HG02973 (cell line): Measurements from ENCODE around the gene FRRS1.
"Not testable (repeated sequence)": the region's sequence is repeated elsewhere in the genome, so short reads cannot be mapped to it uniquely, and the experiment has no call there.

Source experiments
- ATAC-seq: cut with Tn5 transposase; IDR thresholded peaks from one replicate; pipeline ENCODE4 v1.9.1; 2021; ENCODE audit warnings: moderate library complexity; ENCODE audit not compliant: unreplicated experiment

The FRRS1 gene

DNA sequence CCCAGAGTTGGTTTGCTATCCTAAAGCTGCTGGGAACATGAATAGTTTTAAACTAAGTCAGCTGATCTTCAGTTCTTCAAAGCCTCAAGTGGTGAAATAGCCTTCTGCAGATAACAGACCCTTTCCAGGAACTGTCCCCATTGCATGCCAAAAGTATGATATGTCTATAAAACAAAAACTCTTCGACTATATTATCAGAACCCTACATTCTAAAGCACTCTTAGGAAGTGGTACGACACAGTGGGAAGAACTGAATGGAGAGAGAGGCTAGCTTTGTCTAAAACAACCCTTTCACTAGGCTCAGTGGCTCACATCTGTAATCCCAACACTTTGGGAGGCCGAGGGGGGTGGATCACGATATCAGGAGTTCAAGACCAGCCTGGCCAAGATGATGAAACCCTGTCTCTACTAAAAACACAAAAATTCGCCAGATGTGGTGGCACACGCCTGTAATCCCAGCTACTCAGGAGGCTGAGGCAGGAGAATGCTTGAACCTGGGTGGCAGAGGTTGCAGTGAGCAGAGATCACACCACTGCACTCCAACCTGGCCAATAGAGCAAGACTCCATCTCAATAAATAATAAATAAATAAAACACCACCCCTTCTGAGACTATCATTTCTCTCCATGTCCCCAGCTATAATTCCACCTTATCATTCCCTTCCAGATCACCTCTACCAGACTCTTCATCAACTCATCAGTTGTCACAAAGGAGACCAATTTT, 2.2 kb upstream of the FRRS1 start:
- ATAC-seq: no peak

GRCh38 chr1:99768104-99768503, 1.7 kb upstream of the FRRS1 start:
- ATAC-seq: no peak

DNA sequence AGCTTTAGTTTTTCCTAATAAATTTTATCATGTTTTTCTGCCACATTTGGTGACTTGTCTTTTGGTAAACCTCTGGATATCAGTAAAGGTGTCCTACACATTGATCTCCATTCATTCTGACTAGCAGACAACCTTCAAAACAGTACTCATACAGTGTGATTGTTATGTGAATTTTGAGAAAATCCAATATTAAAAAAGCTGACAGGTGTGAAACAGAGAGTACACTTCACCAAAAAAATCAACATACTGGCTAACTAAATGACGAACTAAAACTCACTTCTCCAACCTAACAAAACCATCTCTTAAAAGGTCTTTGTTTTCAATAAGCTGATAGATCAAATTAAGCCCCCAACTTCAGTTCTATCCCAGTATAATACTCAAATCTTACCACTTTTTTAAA, 1.5 kb downstream of the FRRS1 start:
- ATAC-seq: no peak

DNA sequence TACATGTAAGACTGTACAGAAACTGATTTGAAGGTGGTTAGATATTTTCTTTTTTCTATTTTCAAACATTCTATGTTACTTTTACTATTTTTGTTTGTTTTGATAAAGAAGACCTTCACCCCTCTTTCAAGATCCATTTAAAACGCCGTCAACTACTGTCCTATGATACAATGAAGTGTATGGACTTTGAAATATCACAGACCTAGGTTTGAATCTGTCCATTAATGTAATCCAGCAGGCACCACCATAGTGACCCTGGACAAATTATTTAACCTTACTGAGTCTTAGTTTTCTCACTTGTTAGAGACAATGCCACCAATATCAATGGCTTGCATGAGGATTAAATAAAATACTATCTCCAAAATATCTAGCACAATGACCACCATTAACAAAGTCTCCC, 2.0 kb downstream of the FRRS1 start:
- ATAC-seq: no peak

DNA sequence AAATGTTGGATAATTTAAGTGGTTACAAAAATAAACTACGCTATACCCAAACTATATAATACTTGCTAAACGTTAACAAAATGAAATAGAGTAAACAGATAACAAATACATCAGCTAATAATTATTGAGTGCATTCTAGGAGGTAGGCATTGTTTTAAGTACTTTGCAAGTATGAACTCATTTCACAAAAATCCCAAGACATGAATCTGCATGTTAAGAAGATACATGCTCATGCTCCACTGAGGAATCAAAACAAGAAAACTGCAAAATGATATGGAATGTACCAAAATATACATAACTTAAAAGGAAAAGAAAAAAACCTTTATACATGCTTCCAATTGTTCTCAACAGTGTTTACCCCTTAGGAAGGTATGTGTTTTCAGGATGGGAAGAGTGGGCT, 2.5 kb downstream of the FRRS1 start:
- no peak for ATAC-seq

DNA sequence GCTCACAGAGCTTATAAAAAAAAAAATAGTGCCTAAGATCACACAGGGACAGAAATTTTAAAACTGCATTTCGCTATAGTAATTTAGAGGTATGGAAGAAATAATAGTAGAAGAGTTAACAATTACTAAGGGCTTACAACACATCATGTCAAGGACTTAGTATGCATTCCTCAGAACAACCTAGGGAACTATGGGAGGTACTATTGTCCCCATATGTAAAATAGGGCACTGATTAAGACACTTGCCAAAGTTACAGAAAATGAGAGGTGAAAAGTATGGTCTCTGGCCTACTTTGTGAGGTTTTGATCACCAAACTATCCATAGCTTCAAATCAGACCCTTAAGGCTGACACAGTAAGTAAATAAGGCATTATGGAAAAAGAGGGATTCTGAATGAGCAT, 4.7 kb downstream of the FRRS1 start:
- ATAC-seq: no peak

DNA sequence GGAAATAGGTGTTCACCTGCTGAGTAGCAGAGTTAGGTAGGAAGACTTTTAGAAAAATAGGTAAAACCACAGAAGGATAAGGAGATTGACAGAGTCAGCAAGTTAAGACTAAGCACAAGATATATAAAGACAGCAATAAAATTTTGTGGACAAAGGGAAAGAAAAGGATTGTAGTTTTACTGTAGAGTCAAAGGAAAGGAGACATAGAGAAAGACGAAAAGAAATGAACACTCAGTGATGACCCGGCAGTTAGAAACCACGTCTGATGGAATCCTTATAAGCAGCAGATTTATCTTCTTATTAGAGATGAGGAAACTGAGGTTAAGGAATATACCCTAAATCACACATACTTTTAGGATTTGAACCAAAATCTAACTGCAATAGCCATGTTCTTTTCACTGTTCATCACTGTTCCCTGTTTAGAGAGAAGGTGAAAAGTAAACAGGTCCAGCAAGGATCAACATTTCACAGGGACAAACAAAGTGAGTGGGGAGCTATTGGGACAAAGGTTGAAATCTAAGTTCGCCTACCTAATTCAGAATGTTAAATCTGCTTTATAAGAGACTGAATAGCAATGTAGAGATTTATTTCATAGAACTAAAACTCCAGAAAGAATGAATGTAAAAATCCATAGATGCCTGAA, 6.8 kb downstream of the FRRS1 start:
- ATAC-seq: no peak

DNA sequence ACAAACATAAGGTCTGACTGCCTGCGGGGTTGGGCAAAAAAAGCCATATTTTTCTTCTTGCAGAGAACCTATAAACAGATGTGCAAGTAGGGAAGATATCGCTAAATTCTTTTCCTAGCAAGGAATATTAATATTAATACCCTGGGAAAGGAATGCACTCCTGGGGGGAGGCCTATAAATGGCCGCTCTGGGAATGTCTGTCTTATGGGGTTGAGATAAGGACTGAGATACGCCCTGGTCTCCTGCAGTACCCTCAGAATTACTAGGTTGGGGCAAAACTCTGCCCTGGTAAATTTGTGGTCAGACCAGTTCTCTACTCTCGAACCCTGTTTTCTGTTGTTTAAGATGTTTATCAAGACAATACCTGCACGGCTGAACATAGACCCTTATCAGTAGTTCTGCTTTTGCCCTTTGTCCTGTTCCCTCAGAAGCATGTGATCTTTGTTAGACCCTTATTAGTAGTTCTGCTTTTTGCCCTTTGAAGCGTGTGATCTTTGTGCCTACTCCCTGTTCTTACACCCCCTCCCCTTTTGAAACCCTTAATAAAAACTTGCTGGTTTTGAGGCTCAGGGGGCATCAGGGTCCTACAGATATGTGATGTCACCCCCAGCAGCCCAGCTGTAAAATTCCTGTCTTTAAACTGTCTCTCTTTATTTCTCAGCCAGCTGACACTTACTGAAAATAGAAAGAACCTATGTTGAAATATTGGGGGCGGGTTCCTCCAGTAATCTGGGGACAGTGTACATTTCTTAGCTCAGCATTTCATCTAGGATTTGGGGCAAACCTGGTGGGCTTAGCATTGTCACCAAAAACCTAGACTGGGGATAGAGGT, 7.5 kb downstream of the FRRS1 start:
- not testable (repeated sequence) for ATAC-seq

- peak; percentile 68 for ATAC-seq
These were observed 8.3 kb downstream of the FRRS1 start for GRCh38 chr1:99758073-99758511.

DNA sequence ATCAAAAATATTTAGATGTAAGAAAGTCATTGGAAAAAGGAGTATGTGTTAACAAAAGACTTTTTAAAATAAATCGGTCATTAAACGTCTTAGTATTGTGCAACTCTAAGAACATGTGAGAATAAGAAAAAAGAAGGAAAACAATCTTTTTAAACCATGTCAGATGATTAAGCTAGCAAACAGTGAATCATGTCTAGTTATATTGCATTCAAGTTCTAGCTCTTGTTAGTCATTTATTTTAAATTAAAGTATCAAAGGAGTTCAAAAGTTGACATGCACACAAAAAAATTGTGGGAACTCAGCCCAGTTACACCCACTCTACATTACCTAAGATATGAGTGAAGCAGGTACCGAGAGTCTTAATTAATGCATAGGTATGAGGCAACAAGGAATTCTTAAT, 9.8 kb downstream of the FRRS1 start:
- ATAC-seq: no peak

DNA sequence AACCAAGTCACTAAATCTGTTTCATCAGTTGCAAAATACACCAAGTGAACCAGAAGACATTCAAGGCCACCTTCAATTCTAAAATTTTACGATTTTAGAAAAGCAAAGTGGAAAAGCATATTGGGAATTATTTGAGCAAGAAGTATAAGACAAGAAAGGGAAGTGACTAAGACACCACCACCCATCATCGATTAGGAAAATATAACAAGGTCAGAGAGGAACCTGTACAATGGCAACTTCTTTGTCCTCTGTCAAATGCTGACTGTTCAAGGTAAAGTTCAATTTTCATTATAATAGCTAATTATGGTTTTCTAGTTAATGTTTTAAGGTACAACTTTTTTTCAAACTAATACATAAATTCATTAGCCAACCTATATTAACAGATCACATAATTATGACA, 10.8 kb downstream of the FRRS1 start:
- ATAC-seq: no peak

DNA sequence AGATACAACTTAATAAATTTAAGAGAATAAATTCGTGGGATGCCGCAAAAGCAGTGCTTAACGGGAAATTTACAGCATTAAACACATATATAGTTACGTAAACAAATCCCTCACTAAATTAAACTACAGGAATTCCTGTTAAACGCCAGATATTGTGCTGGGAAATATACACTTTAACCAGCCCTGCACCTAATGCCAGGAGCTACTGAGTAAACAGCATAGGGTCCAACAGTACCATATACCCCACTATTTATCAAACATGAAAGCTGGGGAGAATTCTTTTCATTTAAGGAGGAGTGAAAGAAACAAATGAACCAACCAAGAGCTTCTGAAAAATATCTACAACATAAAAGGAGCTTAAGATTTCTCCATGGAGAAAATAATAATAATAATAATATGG, 11.7 kb downstream of the FRRS1 start:
- ATAC-seq: no peak

DNA sequence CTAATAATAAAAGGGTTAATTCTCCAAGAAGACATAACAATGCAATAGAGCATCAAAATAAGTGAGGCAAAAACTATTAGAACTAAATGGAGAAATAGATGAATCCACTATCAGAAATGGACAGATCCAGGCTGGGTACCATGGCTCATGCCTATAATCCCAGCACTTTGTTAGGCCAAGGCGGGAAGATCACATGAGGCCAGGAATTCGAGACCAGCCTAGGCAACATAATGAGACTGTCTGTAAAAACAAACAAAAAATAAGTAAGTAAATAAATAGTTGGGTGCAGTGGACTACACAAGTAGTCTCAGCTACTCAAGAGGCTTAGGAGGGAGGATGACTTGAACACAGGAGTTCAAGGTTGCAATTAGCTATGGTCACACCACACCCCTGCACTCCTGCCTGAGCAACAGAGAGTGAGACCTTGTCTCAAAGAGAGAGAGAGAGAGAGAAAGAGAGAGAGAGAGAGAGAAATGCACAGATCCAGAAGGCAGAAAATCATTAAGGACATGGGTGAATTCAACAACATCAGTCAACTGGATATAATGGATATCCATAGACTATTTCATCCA, 12.3 kb downstream of the FRRS1 start:
- no peak for ATAC-seq

DNA sequence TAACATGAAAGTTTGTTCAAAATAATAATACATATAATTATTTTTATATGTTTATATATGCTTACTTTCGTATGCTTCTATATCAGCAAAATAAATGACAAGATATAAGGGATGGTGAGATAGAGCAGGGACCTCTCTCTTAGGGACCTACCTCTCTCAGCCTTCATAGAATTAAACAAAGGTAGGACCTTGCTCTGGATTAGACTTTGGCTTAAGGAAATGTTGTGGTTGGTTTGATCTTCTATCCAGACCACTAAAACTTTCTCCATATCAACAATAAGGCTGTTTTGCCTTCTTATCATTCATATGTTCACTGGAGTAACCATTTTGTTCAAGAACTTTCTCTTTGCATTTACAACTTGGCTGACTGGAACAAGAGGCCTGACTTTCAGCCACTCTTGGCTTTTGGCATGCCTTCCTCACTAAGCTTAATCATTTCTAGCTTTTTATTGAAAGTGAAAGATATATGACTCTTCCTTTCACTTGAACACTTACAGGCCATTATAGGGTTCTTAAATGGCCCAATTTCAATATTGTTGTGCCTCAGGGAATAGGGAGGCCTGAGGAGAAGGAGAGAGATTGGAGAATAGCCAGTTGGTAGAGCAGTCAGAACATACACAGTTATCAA, 14.4 kb downstream of the FRRS1 start:
- peak; percentile 73 for ATAC-seq

- ATAC-seq: peak; percentile 79
These were observed 16.7 kb downstream of the FRRS1 start for GRCh38 chr1:99749504-99750347.

- no peak for ATAC-seq
These were observed 18.0 kb downstream of the FRRS1 start for GRCh38 chr1:99748419-99748818.

- no peak for ATAC-seq
These were observed 20.8 kb downstream of the FRRS1 start for GRCh38 chr1:99745684-99746083.

DNA sequence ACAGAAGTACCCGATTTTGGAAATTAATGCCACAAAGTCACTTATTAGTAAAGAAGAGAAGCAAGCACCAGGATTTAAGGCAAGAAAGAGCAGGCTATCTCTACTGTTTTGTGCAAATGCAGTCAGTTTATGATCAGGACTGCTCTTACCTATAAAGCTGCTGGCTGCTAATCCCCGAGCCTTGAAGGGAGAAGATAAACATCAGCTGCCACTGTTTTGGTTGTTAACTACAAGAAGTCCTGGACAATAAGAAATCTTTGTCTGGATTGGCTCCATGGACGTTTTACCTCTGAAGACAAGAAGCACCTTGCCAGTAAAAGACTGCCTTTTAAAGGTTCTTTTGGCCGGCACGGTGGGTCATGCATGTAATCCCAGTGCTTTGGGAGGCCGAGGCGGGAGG, 21.4 kb downstream of the FRRS1 start:
- no peak for ATAC-seq

DNA sequence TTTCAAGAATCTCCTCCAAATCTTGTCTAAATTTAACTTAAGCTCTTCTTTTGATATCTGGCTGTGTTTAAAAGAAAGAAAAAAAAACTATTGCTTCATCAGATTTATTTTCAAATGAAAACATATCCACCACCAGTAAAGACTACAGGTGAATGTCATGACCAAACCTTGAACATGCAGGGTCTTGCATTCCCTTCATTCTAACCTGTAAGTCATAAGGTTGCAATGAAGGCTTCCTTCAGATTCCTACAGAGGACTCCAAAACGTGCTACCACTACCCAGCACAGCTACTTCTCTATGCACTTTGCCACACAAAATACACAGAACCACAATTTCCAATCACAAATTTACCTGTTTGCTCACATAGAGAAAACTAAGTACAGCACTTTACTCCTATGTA, 26.3 kb downstream of the FRRS1 start:
- no peak for ATAC-seq

DNA sequence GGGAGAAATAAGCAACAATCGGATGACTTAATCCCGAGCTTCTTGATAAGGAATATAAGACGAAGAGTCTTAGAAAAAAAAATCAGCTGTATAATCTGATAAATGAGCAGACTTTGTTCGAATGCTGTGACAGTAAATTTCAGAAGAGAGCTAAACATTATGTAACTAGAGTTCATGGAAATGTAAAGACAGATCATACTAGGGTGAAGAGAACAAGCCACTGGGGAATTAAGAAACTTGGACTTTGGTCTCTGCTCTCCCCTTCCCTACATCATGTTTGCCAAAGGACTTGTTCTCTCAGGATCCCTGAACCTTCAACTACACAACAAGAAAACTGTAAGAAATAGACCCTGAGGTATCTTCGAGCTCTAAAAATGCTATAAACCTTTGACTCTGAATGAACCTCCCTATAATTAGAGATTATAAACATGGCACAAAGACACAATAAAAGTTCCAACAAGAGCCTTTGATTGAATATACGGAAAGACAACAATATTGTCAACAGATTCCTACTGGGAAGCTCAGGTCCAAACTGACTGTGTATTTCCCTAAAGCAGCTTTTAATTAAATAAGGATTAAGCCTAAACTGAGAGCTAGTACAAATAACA, 27.5 kb downstream of the FRRS1 start:
- no peak for ATAC-seq
